T-helper 9 cell (primary cell): ENCODE measurements around the gene PCSK5.
"Not testable (repeated sequence)": the region's sequence is repeated elsewhere in the genome, so short reads cannot be mapped to it uniquely, and the experiment has no call there.

Experiments used
- DNase-seq: peaks from one replicate; pipeline ENCODE4 v3.0.0-alpha.2; 2020

PCSK5 gene

GRCh38 chr9:76269789-76270188, 379.3 kb downstream of the PCSK5 start:
- DNase-seq: no peak

- DNase-seq: no peak
Observed at GRCh38 chr9:76271755-76272154, 381.3 kb downstream of the PCSK5 start.

- DNase-seq: no peak
Observed at GRCh38 chr9:76289042-76289441, 398.6 kb downstream of the PCSK5 start.

- DNase-seq: no peak
Observed at GRCh38 chr9:76289703-76290102, 399.2 kb downstream of the PCSK5 start.

GRCh38 chr9:76290555-76290954, 400.1 kb downstream of the PCSK5 start:
- no peak for DNase-seq

- no peak for DNase-seq
Observed at GRCh38 chr9:76292246-76292645, 401.8 kb downstream of the PCSK5 start.

DNA sequence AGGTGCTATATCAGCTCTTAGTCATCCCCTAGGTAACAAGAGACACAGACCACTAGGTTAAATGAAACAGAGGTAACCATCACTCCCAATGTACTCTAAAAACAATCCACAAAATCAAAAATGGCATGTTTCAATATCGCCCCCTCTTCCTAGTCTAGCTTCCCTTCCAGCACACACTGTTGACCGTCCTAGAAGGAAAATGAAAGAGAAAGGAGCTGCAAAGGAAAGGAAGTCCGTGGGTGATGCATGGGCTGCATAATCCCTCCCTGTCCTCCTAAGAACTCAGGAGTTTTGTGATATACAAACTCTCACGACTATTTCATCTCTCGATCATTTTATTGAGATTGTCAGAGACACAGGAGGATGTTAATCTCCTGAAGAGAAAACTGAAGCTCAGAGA, 402.2 kb downstream of the PCSK5 start:
- DNase-seq: no peak

GRCh38 chr9:76294301-76294700, 403.8 kb downstream of the PCSK5 start:
- no peak for DNase-seq

DNA sequence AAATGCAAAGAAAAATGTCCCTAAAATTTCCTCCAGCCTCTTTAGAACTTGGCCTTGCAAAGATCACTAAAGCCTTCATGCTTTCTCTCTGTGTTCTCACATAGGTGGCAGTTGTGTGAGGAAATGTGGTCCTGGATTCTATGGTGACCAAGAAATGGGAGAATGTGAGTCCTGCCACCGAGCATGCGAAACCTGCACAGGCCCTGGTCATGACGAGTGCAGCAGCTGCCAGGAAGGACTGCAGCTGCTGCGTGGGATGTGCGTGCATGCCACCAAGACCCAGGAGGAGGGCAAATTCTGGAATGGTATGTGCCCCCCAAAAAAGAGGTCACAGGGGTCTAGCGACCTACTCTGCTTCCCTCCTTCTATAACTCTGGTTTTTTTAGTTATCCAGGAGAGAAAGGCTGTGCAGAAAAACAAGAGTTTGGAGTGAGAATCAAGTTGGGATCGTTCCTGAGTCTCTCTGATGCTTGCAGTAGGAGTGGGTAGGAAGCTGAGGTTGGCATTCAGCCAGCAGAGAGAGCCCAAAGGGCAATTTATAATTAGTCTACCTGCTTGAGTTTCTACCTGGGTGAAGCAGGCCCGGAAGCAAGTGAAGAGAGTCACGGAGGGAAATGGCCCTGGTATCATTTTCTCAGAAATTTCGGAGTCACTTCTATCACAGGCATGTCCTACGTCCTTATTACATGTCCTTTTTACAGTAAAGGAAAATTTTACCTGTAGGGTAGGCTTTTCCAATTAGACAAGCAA, 406.3 kb downstream of the PCSK5 start:
- DNase-seq: no peak

- no peak for DNase-seq
Observed at GRCh38 chr9:76297721-76298239, 407.3 kb downstream of the PCSK5 start.

DNA sequence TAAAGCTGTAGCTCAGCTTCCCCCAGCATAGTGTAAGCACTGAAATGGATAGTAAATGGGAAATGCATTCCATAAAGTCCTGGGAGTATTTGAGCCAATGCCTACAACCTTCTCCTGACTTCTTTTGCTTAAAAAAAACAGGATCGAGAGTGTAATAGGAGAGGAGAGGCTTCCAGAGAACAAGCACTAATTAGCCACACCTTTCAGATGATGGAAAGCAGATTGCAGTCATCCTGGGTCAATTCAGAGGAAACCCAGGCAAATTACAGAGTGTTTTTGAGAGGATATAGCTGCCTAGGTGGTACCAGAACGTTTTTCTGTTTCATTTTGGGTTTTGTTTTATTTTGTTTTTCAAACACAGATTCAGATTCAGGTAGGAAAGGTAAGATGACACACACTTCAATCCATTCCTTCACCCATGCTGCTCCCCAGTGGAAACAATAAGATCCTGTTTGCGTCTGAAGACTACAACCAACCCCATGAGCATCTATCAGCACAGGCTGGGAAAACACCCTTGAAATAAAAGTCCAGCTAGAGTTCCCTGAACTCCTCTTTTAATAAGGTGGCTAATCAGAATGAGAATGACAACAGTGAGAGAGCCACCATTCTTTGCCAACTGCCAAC, 408.2 kb downstream of the PCSK5 start:
- DNase-seq: no peak

DNA sequence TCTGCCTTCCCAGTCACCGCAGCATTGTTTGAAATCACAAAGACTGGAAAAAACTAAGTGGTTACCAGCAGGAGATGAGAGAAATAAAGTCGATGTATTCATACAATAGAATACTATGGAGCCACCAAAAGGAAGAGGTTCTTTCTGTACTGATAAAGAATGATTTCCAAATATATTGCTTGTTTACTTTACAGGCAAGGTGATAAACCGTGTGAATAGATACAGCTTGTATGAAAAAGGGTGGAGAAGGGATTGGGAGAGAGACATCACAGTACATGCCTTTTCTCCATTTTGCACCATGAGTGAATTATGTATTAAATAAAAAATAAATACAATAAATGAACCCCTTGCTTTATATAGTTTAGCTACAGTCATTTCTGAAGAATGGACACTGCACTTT, 412.1 kb downstream of the PCSK5 start:
- DNase-seq: no peak

GRCh38 chr9:76302947-76303550, 412.6 kb downstream of the PCSK5 start:
- no peak for DNase-seq

DNA sequence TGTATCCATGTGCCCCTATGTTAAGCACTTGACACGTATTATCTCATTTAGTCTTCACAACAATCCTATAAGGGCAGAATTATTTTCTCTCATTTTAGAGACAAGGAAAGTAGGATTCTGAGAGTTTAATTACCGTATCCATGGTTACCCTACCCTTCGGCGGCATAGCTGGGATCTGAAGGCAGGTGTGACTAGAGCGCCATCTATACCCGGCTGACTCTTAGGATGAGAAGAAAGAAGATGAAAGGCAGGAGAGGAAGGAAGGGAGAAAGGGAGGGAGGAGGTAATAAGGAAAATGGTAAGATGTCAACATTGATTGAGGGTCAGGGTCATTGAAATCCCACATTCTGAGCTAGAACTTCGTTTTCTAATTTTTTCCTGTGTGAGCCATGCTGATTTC, 416.6 kb downstream of the PCSK5 start:
- not testable (repeated sequence) for DNase-seq

- DNase-seq: no peak
Observed at GRCh38 chr9:76310577-76310976, 420.1 kb downstream of the PCSK5 start.

DNA sequence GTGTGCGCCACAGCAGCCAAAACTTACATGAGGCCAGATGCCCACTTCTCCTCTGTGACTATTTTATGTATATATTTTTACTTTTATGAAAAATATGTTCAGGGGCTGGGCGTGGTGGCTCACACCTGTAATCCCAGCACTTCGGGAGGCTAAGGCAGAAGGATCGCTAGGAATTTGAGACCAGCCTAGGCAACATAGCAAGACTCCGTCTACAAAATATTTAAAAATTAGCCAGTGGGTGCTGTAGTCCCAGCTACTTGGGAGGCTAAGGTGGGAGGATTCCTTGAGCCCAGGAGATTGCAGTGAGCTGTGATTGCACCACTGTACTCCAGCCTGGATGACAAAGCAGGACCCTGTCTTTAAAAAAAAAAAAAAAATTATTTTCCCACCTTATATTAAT, 420.5 kb downstream of the PCSK5 start:
- DNase-seq: no peak

DNA sequence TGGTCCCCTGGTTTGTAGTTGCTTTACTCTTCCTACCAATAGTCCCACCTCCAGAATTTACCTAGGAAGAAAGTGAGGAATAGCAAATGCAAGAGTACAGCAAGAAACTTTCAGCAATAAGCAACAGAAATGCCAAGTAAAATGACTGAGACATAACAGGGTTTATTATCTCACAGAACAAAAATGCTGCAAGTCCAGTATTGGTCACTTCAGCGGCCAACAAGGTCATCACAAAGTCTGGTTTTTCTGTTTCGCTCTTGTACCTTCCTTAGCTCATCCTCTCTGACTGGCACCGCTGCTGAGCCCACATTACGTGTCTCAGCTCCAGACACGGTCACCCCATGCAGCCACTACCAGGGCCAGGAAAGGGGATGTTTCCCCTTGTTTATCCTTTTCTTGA, 421.1 kb downstream of the PCSK5 start:
- DNase-seq: no peak

GRCh38 chr9:76313771-76314170, 423.3 kb downstream of the PCSK5 start:
- no peak for DNase-seq

GRCh38 chr9:76314321-76314720, 423.8 kb downstream of the PCSK5 start:
- no peak for DNase-seq

GRCh38 chr9:76316069-76316468, 425.6 kb downstream of the PCSK5 start:
- no peak for DNase-seq

GRCh38 chr9:76319466-76319865, 429.0 kb downstream of the PCSK5 start:
- not testable (repeated sequence) for DNase-seq

- DNase-seq: no peak
Observed at GRCh38 chr9:76321195-76321828, 430.8 kb downstream of the PCSK5 start.

- no peak for DNase-seq
Observed at GRCh38 chr9:76322810-76323209, 432.3 kb downstream of the PCSK5 start.

GRCh38 chr9:76323490-76323889, 433.0 kb downstream of the PCSK5 start:
- no peak for DNase-seq
